HEK293T (cell line): ENCODE data around the gene R3HDML.
"Not testable (repeated sequence)": the region's sequence is repeated elsewhere in the genome, so short reads cannot be mapped to it uniquely, and the experiment has no call there.

Experiments used
- CTCF ChIA-PET: fragments of 350-600 bp; formaldehyde crosslinking; extraction: SDS; loops from one replicate; lab custom pipeline; 2021; ENCODE audit warnings: antibody characterized with exemption, inconsistent platforms; lab: Yijun Ruan, JAX
- POLR2A ChIA-PET: fragments of 350-600 bp; formaldehyde crosslinking; extraction: SDS; loops from one replicate; lab custom pipeline; 2020; ENCODE audit warnings: antibody characterized with exemption, inconsistent platforms; lab: Yijun Ruan, JAX
- DNase-seq: peaks from one replicate; pipeline ENCODE4 v3.0.0; 2012; ENCODE audit warnings: mixed read lengths; ENCODE audit errors: extremely low spot score
- ARNT ChIP-seq: fragments of 450-650 bp; IDR thresholded peaks from 2 replicates; pipeline ENCODE4 v1.6.1; 2017; ENCODE audit warnings: mild to moderate bottlenecking
- BHLHE40 ChIP-seq: fragments of 450-650 bp; IDR thresholded peaks from 2 replicates; pipeline ENCODE4 v1.6.1; 2016; ENCODE audit warnings: mild to moderate bottlenecking, moderate library complexity, borderline replicate concordance
- CTBP1 ChIP-seq: fragments of 450-650 bp; IDR thresholded peaks from 2 replicates; pipeline ENCODE4 v1.6.1; 2016; ENCODE audit warnings: borderline replicate concordance
- ELF4 ChIP-seq: fragments of 450-650 bp; IDR thresholded peaks from 2 replicates; pipeline ENCODE4 v1.6.1; 2017; ENCODE audit warnings: antibody characterized with exemption
- FOXA1 ChIP-seq: fragments of 450-650 bp; IDR thresholded peaks from 2 replicates; pipeline ENCODE4 v1.6.1; 2016; ENCODE audit warnings: mild to moderate bottlenecking
- FOXK2 ChIP-seq: fragments of 450-650 bp; IDR thresholded peaks from 2 replicates; pipeline ENCODE4 v1.6.1; 2016; ENCODE audit warnings: mild to moderate bottlenecking
- FOXM1 ChIP-seq: fragments of 450-650 bp; IDR thresholded peaks from 2 replicates; pipeline ENCODE4 v1.6.1; 2017; ENCODE audit warnings: mild to moderate bottlenecking, borderline replicate concordance
- HDGF ChIP-seq: fragments of 450-650 bp; IDR thresholded peaks from 2 replicates; pipeline ENCODE4 v1.6.1; 2017; ENCODE audit warnings: antibody characterized with exemption, borderline replicate concordance
- L3MBTL2 ChIP-seq: fragments of 450-650 bp; conservative IDR thresholded peaks from 2 replicates; pipeline ENCODE4 v1.6.1; 2016; ENCODE audit warnings: mild to moderate bottlenecking
- LEF1 ChIP-seq: fragments of 450-650 bp; IDR thresholded peaks from 2 replicates; pipeline ENCODE4 v1.6.1; 2017; ENCODE audit warnings: mild to moderate bottlenecking, borderline replicate concordance
- NFRKB ChIP-seq: fragments of 450-650 bp; IDR thresholded peaks from 2 replicates; pipeline ENCODE4 v1.6.1; 2016; ENCODE audit warnings: mild to moderate bottlenecking, moderate library complexity
- SP1 ChIP-seq: fragments of 450-650 bp; IDR thresholded peaks from 2 replicates; pipeline ENCODE4 v1.6.1; 2017
- SUZ12 ChIP-seq: fragments of 450-650 bp; IDR thresholded peaks from 2 replicates; pipeline ENCODE4 v1.6.1; 2016; ENCODE audit warnings: mild to moderate bottlenecking
- TARDBP ChIP-seq: fragments of 450-650 bp; IDR thresholded peaks from 2 replicates; pipeline ENCODE4 v1.6.1; 2016
- ZNF384 ChIP-seq: fragments of 450-650 bp; IDR thresholded peaks from 2 replicates; pipeline ENCODE4 v1.6.1; 2016
- TF ChIP-seq, protein P1 (sequence below): fragments of 450-650 bp; IDR thresholded peaks from 2 replicates; pipeline ENCODE4 v1.6.1; 2016

Gene R3HDML

DNA sequence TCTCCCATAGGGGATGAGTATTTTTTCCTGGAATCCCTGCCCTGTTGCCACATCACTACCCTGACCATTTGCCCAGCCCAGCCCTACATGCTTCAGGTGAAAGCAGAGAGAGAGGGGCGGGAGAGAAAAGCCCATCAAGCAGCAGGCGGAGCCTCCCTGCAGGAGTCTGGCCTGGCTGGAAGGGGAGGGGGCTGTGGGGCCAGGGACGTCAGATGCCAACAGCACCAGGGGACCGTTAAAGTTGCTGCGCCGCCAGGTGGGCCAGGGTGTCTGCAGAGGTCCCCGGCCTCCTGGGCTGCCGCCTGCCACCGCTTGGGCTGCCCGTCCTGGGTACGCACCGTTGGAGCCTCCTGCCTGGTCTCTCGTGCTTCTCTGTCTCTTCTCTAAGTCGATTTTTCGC, 757 bp upstream of the R3HDML start:
- DNase-seq, result no peak
- ChIA-PET CTCF (no interaction called here), POLR2A (no interaction called here)
- no peak for TF ChIP-seq L3MBTL2
- no peak for TF ChIP-seq SUZ12

DNA sequence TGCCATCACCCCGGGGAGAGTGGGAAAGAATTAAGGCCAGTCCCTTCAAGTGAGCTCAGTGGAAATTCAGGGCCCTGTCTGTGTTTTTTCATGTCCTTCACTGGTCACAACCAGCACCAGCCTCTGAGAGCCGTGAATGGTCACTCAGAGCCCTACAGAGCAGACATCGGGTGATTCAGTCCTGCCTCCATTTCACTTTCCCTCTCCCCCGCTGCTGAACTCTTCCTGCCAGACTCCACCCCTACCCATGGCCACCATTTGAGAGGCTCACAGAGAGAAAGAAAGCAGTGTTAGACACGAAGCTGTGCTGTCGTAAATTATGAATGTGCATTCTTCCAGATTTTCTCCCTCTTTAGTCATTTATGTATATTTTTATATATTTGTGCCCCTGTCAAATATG, 5.4 kb downstream of the R3HDML start:
- no peak for DNase-seq
- ChIA-PET CTCF (no interaction called here), POLR2A (no interaction called here)
- no peak for TF ChIP-seq L3MBTL2
- no peak for TF ChIP-seq CTBP1
- TF ChIP-seq, protein P1, sequence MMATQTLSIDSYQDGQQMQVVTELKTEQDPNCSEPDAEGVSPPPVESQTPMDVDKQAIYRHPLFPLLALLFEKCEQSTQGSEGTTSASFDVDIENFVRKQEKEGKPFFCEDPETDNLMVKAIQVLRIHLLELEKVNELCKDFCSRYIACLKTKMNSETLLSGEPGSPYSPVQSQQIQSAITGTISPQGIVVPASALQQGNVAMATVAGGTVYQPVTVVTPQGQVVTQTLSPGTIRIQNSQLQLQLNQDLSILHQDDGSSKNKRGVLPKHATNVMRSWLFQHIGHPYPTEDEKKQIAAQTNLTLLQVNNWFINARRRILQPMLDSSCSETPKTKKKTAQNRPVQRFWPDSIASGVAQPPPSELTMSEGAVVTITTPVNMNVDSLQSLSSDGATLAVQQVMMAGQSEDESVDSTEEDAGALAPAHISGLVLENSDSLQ, result no peak

DNA sequence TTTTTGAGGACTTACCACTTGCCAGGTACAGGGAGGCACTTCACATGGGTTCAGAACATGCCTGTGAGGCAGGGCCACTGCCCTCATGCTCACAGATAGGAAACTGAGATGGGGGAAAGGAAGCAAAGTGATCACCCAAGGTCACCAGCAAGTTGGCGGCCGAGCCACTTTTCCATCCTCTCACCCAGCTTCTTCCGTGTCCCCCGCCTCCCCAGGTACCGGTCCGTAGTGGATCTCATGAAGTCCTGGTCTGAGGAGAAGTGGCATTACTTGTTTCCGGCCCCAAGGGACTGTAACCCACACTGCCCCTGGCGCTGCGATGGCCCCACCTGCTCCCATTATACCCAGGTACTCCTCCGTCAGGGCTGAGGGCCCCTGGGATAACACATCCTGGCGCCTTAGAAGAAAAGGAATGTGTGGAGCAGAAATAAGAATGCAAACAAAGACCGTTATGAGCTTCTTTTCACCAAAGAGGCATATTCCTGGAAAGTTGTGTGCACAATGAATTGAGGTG, 6.4 kb downstream of the R3HDML start:
- TF ChIP-seq SP1 (no peak), NFRKB (no peak), BHLHE40 (no peak), ARNT (no peak), ZNF384 (no peak), SUZ12 (no peak), LEF1 (no peak), ELF4 (no peak), CTBP1 (no peak), FOXK2 (no peak), FOXA1 (no peak), FOXM1 (no peak), L3MBTL2 (no peak), HDGF (no peak), TARDBP (no peak)
- TF ChIP-seq, protein P1, result no peak
- no peak for DNase-seq
- ChIA-PET CTCF (no interaction called here), POLR2A (no interaction called here)

DNA sequence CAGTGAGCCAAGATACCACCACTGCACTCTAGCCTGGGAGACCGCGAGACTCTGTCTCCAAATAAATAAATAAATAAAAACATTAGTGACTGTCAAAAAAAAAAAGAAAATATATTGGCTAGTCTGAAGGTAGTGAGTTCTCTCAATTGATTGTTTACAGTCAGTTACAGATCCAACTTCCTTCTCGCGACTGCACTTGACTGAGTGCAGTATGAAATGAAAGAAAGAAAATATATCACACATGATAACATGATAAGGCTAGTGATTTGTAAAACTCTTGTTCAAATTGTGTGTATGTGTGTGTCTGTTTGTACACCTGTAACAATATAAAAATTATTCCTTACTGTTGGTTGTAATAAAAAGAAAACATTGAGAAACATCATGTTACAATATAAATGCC, 7.9 kb downstream of the R3HDML start:
- TF ChIP-seq, protein P1, result no peak
- no peak for TF ChIP-seq FOXA1
- no peak for TF ChIP-seq FOXM1
- no peak for TF ChIP-seq SP1
- TF ChIP-seq CTBP1, result no peak
- TF ChIP-seq ELF4, result no peak
- ChIA-PET CTCF (interaction anchor here (0.6 kb wide), 1 partner anchor 32 kb away, joined by 3 read pairs; no protein-coding TSS in a partner anchor), POLR2A (no interaction called here)

DNA sequence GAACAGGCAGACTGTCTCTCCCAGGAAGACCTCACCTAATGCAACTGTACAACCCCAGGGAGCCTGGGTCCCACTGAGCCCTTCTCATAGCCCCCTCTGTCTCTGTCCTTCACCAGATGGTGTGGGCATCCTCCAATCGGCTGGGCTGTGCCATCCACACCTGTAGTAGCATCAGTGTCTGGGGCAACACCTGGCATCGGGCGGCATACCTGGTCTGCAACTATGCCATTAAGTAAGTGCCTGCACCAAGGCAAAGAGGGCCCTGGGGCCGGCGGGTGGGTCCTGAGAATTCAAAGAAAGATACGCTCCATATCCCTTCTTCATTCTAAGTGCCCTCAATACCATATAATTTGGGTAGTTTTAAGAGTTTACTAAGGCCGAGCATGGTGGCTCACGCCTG, 8.3 kb downstream of the R3HDML start:
- no peak for DNase-seq
- ChIA-PET CTCF (no interaction called here), POLR2A (no interaction called here)
- no peak for TF ChIP-seq SP1
- no peak for TF ChIP-seq FOXM1
- no peak for TF ChIP-seq NFRKB
- no peak for TF ChIP-seq SUZ12
- TF ChIP-seq LEF1, result no peak
- TF ChIP-seq FOXA1, result no peak
- no peak for TF ChIP-seq ARNT
- TF ChIP-seq ZNF384, result no peak
- no peak for TF ChIP-seq ELF4
- no peak for TF ChIP-seq HDGF

More for the DNA sequence above, 7.9 kb downstream of the R3HDML start:
- DNase-seq, result no peak

DNA sequence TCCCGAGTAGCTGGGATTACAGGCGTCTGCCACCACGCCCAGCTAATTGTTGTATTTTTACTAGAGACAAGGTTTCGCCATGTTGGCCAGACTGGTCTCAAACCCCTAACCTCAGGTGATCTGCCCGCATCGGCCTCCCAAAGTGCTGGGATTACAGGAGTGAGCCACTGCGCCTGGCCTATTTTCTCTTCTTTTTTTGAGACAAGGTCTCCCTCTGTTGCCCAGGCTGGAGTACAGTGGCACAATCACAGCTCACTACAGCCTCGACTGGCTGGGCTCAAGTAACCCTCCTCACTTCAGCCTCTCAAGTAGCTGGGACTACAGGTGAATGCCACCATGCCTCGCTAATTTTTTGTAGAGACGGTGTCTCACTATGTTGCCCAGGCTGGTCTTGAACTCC, 9.1 kb downstream of the R3HDML start:
- DNase-seq, POLR2A ChIA-PET: not testable (repeated sequence)
- CTCF ChIA-PET, result interaction anchor here (0.7 kb wide), 1 partner anchor 26 kb away, joined by 8 read pairs; no protein-coding TSS in a partner anchor

DNA sequence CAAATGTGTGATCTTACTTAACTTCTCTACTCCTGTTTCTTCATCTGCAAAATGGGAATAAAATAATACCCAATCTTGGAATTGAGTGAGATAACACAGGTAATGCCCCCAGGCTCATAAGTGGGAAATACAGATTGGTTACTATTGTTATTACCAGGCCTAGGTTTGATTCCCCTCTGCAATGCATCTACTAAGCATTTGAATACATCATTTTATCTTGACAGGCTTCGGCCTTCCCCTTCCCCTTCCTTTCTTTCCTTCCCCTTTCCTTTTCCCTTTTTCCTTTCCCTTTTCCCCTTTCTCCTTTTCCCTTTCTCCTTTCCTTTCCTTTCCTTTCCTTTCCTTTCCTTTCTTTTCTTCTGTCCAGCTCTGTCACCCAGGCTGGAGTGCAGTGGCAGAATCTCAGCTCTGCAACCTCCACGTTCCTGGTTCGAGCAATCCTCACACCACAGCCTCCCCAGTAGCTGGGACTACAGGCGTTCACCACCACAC, 11.4 kb downstream of the R3HDML start:
- ChIA-PET CTCF (no interaction called here), POLR2A (no interaction called here)
- DNase-seq, result no peak
- TF ChIP-seq L3MBTL2 (no peak), SUZ12 (no peak), FOXA1 (no peak), BHLHE40 (no peak), ZNF384 (no peak), FOXK2 (no peak), LEF1 (no peak), TARDBP (no peak), NFRKB (no peak), SP1 (no peak), CTBP1 (no peak), HDGF (no peak), ARNT (no peak)
